HCT116 (cell line): Measurements from ENCODE around the gene MYCN.

Experiments used
- CEBPB ChIP-seq: IDR thresholded peaks from 2 replicates; pipeline ENCODE4 v1.6.1; 2012; ENCODE audit warnings: low read depth
- CTCF ChIP-seq, 3 experiments: fragments of 200-600 bp in 1 of 3; sonication (generic) in 1 of 3; IDR thresholded peaks in 2 of 3; conservative IDR thresholded peaks in 1 of 3; 2 replicates each; pipeline ENCODE4 v1.5.1; 2012 to 2017; ENCODE audit warnings: low read depth in 2 of 3, low read length in 2 of 3, antibody characterized with exemption in 1 of 3, borderline replicate concordance in 1 of 3, control low read depth in 1 of 3, mild to moderate bottlenecking in 1 of 3, mixed read lengths in 1 of 3, mixed run types in 1 of 3, moderate library complexity in 1 of 3; ENCODE audit not compliant: insufficient read depth in 1 of 3
- EGR1 ChIP-seq: IDR thresholded peaks from 2 replicates; pipeline ENCODE4 v1.6.1; 2012; ENCODE audit warnings: low read depth
- MAX ChIP-seq: IDR thresholded peaks from 2 replicates; pipeline ENCODE4 v1.6.1; 2012
- POLR2A ChIP-seq: IDR thresholded peaks from 2 replicates; pipeline ENCODE4 v1.7.0; 2011; ENCODE audit warnings: borderline replicate concordance; ENCODE audit not compliant: insufficient read depth, insufficient read length; ENCODE audit errors: extremely low read depth
- POLR2AphosphoS5 ChIP-seq: IDR thresholded peaks from 2 replicates; pipeline ENCODE4 v1.6.1; 2011; ENCODE audit warnings: mild to moderate bottlenecking, low read depth, low read length, moderate library complexity
- YY1 ChIP-seq: IDR thresholded peaks from 2 replicates; pipeline ENCODE4 v1.6.1; 2011; ENCODE audit warnings: low read length, low read depth, moderate library complexity, mild to moderate bottlenecking; ENCODE audit not compliant: insufficient replicate concordance; ENCODE audit errors: extremely low read depth
- ZBTB33 ChIP-seq: IDR thresholded peaks from 2 replicates; pipeline ENCODE4 v1.6.1; 2011; ENCODE audit warnings: mild to moderate bottlenecking, low read length, moderate library complexity; ENCODE audit not compliant: insufficient replicate concordance; ENCODE audit errors: extremely low read depth

- no peak for TF ChIP-seq CTCF (IDR thresholded peaks at IDR 0.05 in 2 of 3, conservative IDR thresholded peaks at IDR 0.05 in 1 of 3; ENCODE audit: borderline replicate concordance in 1 of 3, insufficient read depth in 1 of 3, low read depth in 2 of 3, low read length in 2 of 3)
- TF ChIP-seq YY1 = no peak
- no peak for TF ChIP-seq EGR1
- no peak for TF ChIP-seq MAX
- TF ChIP-seq POLR2A = no peak
- TF ChIP-seq POLR2AphosphoS5 = no peak
- no peak for TF ChIP-seq ZBTB33
- no peak for TF ChIP-seq CEBPB
Observed at GRCh38 chr2:15893689-15894480, 46.5 kb upstream of the MYCN start.
